Head of caudate nucleus (tissue), 42 donors: ENCODE data around the gene CYP27B1.

ENCODE experiments used
- DNase-seq, 42 donors: peaks; one replicate each; pipeline versions ENCODE4 v3.0.0 to v3.0.0-alpha.2; 2020 to 2021; ENCODE audit warnings: mixed read lengths in 7 of 42
- intact Hi-C: fragments of 100-400 bp; cut with DNase I; formaldehyde crosslinking; loops from one replicate; pipeline ENCODE4 v1.15.0; 2022

CYP27B1 gene

GRCh38 chr12:57740656-57741412 is 26.0 kb downstream of the CYP27B1 start:
- peak; percentile 50 to 93 (median 74) for DNase-seq

GRCh38 chr12:57739914-57740538 is 26.9 kb downstream of the CYP27B1 start:
- intact Hi-C loops: loop anchor here (10.0 kb wide), 1 partner anchor 45 kb away; the partner anchor contains the start of gene OS9
- DNase-seq: peak in 24 of 42 donors; percentile 27 to 84 (median 60)

More at GRCh38 chr12:57740656-57741412, 26.0 kb downstream of the CYP27B1 start:
- intact Hi-C loops: loop anchor here (10.0 kb wide), 1 partner anchor 46 kb away; the partner anchor contains the start of gene OS9

- intact Hi-C loops: no loop called here
- DNase-seq: peak in 7 of 42 donors; percentile 27 to 74 (median 55)
Measured at GRCh38 chr12:57739387-57739786, 27.5 kb downstream of the CYP27B1 start.

GRCh38 chr12:57738661-57739237 is 28.1 kb downstream of the CYP27B1 start, which contains the start of gene AGAP2:
TSS of gene AGAP2 (minus strand) at chr12:57738742. CDS start at chr12:57738246, 496 bp downstream.
- DNase-seq: peak in 35 of 42 donors; percentile 34 to 85 (median 63)
- intact Hi-C loops: no loop called here

- peak in 6 of 42 donors; percentile 32 to 58 (median 36) for DNase-seq
- intact Hi-C loops: no loop called here
Measured at GRCh38 chr12:57737467-57738460, 29.1 kb downstream of the CYP27B1 start.

- intact Hi-C loops: no loop called here
- no peak for DNase-seq
Measured at GRCh38 chr12:57736741-57737466, 30.0 kb downstream of the CYP27B1 start.

GRCh38 chr12:57735952-57736740 is 30.7 kb downstream of the CYP27B1 start:
- DNase-seq: peak in 39 of 42 donors; percentile 44 to 87 (median 68)
- intact Hi-C loops: no loop called here

- peak in 3 of 42 donors; percentile 28 to 62 (median 37) for DNase-seq
- intact Hi-C loops: no loop called here
Measured at GRCh38 chr12:57735198-57735855, 31.6 kb downstream of the CYP27B1 start.

- intact Hi-C loops: no loop called here
- no peak for DNase-seq
Measured at GRCh38 chr12:57734591-57734990, 32.3 kb downstream of the CYP27B1 start.

- intact Hi-C loops: no loop called here
- no peak for DNase-seq
Measured at GRCh38 chr12:57733928-57734327, 33.0 kb downstream of the CYP27B1 start.

GRCh38 chr12:57732726-57733593 is 33.9 kb downstream of the CYP27B1 start:
- peak in 2 of 42 donors; percentile 4 to 10 for DNase-seq
- intact Hi-C loops: no loop called here

- intact Hi-C loops: no loop called here
- DNase-seq: peak in 1 of 42 donors; percentile 7
Measured at GRCh38 chr12:57732270-57732669, 34.6 kb downstream of the CYP27B1 start.

- intact Hi-C loops: no loop called here
Measured at GRCh38 chr12:57731411-57732080, 35.3 kb downstream of the CYP27B1 start.

GRCh38 chr12:57730336-57731067 is 36.4 kb downstream of the CYP27B1 start:
- DNase-seq: peak in 2 of 42 donors; percentile 6
- intact Hi-C loops: no loop called here

More at GRCh38 chr12:57731411-57732080, 35.3 kb downstream of the CYP27B1 start:
- DNase-seq: peak in 2 of 42 donors; percentile 4 to 5
